T-helper 2 cell treated with Interferon-gamma antibody and Interleukin-4, amounts not matched to agents 100 ng/mL and 5 ng/mL, for 36 hours (primary cell): ENCODE results near the gene FRRS1L. TPM values are rescaled to one million over a fixed set of nuclear protein-coding genes. Genes with fewer than 3 reads are reported as not detected.

ENCODE experiments used
- intact Hi-C: fragments of 100-400 bp; cut with micrococcal nuclease; formaldehyde crosslinking; loops from one replicate; pipeline ENCODE4 v1.15.1; 2023
- total RNA-seq: library from RNA; stranded (reverse); gene quantifications from 2 replicates; pipeline ENCODE4 v1.2.3, GENCODE V29; 2022

Gene FRRS1L, protein sequence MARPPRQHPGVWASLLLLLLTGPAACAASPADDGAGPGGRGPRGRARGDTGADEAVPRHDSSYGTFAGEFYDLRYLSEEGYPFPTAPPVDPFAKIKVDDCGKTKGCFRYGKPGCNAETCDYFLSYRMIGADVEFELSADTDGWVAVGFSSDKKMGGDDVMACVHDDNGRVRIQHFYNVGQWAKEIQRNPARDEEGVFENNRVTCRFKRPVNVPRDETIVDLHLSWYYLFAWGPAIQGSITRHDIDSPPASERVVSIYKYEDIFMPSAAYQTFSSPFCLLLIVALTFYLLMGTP
- not detected in 2 replicates for total RNA-seq

- intact Hi-C loops: no loop called here
Measured at GRCh38 chr9:109166771-109167601, at the start of gene FRRS1L. FRRS1L (minus strand) TSS chr9:109167249; CDS start chr9:109167138, 111 bp downstream.

GRCh38 chr9:109214414-109214813 lies 47.4 kb upstream of the FRRS1L start:
- intact Hi-C loops: no loop called here

DNA sequence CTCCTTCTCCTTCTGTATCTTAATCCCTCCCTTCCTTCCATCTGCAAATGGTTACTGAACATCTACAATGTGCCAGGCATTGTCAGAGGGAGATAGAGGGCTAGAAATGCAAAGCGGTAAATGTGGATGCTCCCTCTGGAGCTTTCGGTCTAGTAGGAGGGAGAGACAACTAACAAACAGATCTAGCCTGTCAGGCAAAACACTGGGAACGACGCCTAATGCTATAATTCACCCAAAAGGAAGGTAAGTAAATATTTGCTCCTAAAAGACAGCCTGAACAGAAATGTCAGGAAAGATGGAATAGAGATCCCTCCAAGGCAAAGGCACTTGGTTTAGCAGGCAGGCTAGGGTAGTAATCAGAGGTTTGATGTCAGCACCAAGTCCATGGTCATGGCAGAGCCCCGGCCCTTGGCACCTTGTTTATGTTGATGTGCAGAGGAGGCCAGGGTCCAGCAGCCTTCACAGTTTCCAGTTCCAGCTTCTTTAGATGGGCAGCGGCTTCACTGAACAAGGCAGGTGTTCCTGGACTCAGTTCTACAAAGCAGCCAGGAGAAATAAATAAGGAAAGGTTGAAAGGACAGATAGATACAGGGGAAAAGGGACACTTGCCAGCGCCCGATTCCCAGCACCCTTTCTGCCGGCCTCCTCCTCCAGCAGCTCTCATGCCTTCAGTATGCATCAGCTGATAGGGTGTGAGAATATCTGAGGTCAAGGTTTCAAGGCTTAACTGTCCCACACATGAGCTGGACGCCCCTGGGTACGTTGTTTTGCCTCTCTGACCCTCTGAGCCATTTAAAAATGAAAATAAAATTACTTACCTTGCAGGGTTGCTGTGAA lies 46.5 kb upstream of the FRRS1L start:
- intact Hi-C loops: no loop called here

DNA sequence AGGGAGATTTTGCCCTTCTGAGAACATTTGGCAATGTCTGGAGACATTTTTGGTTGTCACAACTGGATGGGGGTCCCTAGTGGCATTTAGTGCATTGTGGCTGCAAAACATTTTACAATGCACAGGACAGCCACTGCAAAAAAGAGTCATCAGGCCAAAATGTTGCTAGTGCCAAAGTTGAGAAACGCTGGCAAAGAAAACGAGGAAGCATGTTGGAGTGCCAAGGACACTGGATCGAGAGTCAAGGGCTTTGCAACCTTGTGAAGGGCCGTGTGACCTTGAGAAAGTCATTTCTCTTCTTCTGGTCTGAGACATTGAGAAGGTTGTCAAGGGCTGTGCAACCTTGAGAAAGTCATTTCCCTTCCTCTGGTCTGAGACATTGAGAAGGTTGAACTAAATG lies 45.7 kb upstream of the FRRS1L start:
- intact Hi-C loops: no loop called here

DNA sequence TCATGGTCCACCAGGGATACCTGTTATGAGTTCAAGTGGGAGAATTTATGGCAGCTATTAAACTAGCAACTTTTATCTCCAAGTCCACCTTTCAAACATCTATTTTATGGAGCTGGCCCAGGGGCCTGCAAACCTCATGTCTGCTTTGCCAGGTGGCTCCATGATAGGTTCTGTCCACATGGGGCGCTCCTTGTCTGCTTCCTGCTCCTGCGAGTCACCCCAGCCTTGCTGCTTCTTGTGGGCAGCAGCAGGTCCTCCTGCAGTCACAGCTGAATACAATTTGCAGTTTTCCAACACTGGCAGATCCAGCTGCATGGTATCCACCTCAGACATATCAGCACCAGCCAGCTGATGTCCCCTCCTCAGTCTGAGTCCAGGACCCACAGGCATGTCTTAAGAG lies 39.6 kb upstream of the FRRS1L start:
- intact Hi-C loops: no loop called here

DNA sequence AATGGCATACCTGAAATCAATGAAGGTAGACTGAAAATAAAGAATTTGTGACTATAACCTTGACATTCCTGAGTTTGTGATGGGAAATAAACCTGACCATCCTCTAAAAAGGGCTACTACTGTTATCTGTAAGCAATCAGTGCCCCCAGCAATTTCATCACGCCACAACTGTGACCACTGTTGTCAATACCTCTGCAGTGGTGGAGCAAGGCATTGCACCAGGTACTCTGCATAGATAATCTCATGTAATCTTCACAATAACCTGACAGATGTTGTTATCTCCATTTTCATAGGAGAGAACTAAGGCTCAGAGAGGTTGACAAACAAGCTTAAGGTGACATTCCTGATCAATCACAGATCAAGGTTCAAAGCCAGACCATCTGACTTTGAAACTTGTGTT lies 38.5 kb upstream of the FRRS1L start:
- intact Hi-C loops: no loop called here

- intact Hi-C loops: no loop called here
Measured at GRCh38 chr9:109203761-109204360, 36.8 kb upstream of the FRRS1L start.

DNA sequence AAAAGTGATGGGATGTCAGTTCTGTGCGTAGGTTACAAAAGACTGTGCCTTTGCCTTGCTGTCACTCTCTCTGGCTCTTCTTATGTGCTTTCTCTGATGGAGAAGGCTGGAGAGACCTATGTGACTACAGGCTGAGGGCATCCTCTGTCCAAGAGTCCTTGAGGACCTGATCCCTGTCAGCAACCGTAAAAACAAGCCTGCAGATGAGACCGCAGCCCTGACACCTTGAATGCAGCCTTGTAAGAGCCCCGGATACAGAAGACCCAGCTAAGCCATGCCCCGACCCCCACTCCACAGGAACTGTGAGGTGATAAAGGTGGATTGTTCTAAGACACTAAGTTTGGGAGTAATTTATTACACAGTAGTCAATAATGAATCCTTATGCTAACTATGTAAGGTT lies 32.6 kb upstream of the FRRS1L start:
- intact Hi-C loops: no loop called here

- intact Hi-C loops: no loop called here
Measured at GRCh38 chr9:109198736-109199382, 31.8 kb upstream of the FRRS1L start.

GRCh38 chr9:109193974-109194556 lies 27.0 kb upstream of the FRRS1L start:
- intact Hi-C loops: no loop called here

DNA sequence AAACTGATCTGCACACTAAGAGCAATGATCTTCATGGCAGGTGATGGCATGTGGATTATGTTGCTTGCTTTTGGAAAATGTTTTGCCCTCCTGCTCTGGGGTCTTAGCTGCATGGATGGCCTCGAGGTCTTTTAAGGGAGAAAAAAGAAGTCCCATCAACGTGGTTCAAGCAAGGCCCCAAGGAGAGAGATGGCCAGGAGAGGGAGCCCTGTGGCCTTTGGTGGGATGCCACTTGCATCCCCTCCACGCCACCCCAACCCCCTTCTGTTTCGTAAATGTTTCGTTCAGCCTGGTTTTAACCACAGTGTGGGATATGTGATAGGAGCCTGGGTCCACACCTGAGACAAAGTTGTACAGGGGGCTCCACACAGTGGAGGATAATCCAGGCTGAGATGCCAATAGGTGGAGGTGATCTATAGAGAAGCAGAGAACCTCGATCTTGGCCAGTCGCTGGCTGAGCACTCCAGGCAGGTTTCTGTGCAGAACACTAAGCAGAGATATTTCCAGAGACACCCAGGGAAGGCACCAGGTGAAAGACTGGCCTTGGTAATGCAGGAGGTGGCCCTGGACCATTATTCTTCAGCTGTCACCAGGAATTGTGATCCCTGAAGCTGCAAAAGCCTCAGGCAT lies 25.8 kb upstream of the FRRS1L start:
- intact Hi-C loops: no loop called here

DNA sequence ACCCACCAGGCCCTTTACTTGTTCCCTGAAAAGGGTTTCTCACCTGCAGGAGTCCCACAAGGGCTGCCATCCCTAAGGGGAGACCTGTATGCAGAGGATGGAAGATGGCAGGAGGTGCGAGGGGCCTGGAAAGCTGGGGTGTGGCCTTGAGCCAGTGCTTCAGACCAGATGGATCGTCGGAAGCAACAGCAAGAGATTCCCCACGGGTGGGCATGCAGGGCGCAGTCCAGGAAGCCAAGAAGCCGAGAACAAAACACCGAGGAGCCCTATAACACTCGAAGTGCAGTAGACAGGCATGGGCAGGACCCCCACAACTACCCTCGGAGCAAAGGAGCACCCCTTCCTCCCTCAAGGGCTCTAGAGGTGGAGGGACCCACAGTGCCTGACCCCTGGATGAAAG lies 24.7 kb upstream of the FRRS1L start:
- intact Hi-C loops: no loop called here

DNA sequence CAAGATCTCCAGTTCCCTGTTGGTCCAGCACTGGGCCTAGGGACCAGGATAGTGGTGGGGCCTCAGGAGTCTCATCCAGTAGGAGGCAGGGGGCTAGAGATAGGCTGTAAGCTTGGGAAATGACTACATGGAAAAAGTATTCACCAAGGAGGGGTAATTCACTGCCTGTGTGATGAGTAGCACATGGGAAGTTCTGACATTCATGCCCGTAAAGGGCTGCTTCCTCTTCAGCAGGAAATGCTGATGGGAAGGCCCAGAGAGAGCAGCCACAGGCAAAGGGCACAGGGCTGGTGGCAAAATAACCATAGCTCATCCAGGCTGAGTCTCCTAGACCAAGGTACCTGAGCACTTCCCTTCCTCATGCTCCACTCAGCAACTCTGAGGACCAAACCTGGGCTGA lies 23.1 kb upstream of the FRRS1L start:
- intact Hi-C loops: no loop called here

DNA sequence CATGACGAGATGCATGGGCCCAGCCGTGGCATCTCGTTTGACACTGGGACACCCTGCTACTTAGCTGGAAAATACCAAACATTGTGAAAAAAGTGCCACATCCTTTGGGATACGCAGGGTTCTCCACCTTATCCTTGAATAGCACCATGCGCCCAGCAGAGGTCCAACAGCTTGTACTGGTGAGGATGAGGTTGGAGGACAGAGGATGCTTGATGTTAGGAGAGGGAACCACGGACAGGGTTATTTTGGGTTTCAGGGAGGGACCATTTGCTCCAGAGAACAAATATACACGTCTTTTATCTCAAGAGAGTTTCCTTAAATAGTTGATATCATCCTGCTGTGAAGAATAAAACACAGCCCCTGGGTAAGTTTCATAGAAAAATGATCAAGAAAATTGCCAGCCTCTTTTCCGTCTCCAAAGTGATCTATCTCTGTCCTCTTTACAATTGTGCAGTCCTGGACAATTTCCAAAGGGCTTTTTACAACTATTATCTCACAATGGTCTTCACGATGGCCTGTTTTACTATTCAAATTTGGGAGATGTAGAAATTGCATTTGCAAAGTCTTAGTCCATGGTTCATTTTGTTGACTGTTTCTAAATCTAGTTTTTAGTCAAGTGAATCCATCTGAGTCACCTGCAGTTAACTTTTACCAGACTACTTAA lies 19.9 kb upstream of the FRRS1L start:
- intact Hi-C loops: no loop called here

GRCh38 chr9:109182940-109183798 lies 16.1 kb upstream of the FRRS1L start:
- intact Hi-C loops: loop anchor here (5.0 kb wide), 2 partner anchors 81 to 171 kb away; partner anchors contain the start of gene CTNNAL1

GRCh38 chr9:109182550-109182939 lies 15.5 kb upstream of the FRRS1L start:
- intact Hi-C loops: loop anchor here (5.0 kb wide), 2 partner anchors 80 to 170 kb away; partner anchors contain the start of gene CTNNAL1

- intact Hi-C loops: loop anchor here (1.0 to 5.0 kb wide), 3 partner anchors 61 to 169 kb away; partner anchors contain the start of gene CTNNAL1
Measured at GRCh38 chr9:109181284-109181683, 14.2 kb upstream of the FRRS1L start.
